HG03064 (cell line): ENCODE results near the gene LZTS2.

Experiments
- ATAC-seq: cut with Tn5 transposase; IDR thresholded peaks from one replicate; pipeline ENCODE4 v1.9.1; 2021; ENCODE audit warnings: low read depth; ENCODE audit not compliant: unreplicated experiment

The LZTS2 gene

GRCh38 chr10:100997360-100998182 lies 2.0 kb upstream of the LZTS2 start:
- ATAC-seq: peak; percentile 23

- peak; percentile 30 for ATAC-seq
Measured at GRCh38 chr10:100998183-100998990, 1.2 kb upstream of the LZTS2 start.

- peak; percentile 35 for ATAC-seq
Measured at GRCh38 chr10:100998991-100999741, 442 bp upstream of the LZTS2 start.

- ATAC-seq: no peak
Measured at GRCh38 chr10:101000127-101000914, 713 bp downstream of the LZTS2 start.

GRCh38 chr10:101000915-101001658 lies 1.5 kb downstream of the LZTS2 start:
- no peak for ATAC-seq

GRCh38 chr10:101001659-101002035 lies 2.0 kb downstream of the LZTS2 start:
- ATAC-seq: no peak

GRCh38 chr10:101002456-101002855 lies 2.8 kb downstream of the LZTS2 start:
- no peak for ATAC-seq

GRCh38 chr10:101003639-101004206 lies 4.1 kb downstream of the LZTS2 start:
- no peak for ATAC-seq

GRCh38 chr10:101005361-101005760 lies 5.8 kb downstream of the LZTS2 start:
- no peak for ATAC-seq

GRCh38 chr10:101005869-101006567 lies 6.4 kb downstream of the LZTS2 start:
- ATAC-seq: no peak

GRCh38 chr10:101006593-101007098 lies 7.0 kb downstream of the LZTS2 start:
- no peak for ATAC-seq

- ATAC-seq: no peak
Measured at GRCh38 chr10:101007099-101007711, 7.6 kb downstream of the LZTS2 start.

- no peak for ATAC-seq
Measured at GRCh38 chr10:101007915-101008822, 8.6 kb downstream of the LZTS2 start.

- no peak for ATAC-seq
Measured at GRCh38 chr10:101008823-101009423, 9.3 kb downstream of the LZTS2 start.

GRCh38 chr10:101010329-101010728 lies 10.7 kb downstream of the LZTS2 start:
- no peak for ATAC-seq
